Osteoblast (primary cell): ENCODE data around the gene SLAIN2. TPM values are rescaled to one million over a fixed set of nuclear protein-coding genes. Genes with fewer than 3 reads are reported as not detected.

Experiments used
- DNase-seq: peaks from one replicate; pipeline ENCODE4 v3.0.0; 2011; ENCODE audit warnings: low spot score, mixed read lengths; ENCODE audit not compliant: insufficient read length; ENCODE audit errors: missing footprints
- H2AFZ ChIP-seq: 2 replicates; pipeline ENCODE4 v1.6.0; 2011; ENCODE audit warnings: mild to moderate bottlenecking, low read length
- H3K27ac ChIP-seq: 2 replicates; pipeline ENCODE4 v1.5.1; 2011; ENCODE audit warnings: mild to moderate bottlenecking, low read depth, low read length, moderate library complexity
- H3K27me3 ChIP-seq: 2 replicates; pipeline ENCODE4 v1.6.0; 2012; ENCODE audit warnings: mild to moderate bottlenecking, control low read depth, inconsistent platforms, low read length, moderate library complexity; ENCODE audit not compliant: insufficient read depth
- H3K36me3 ChIP-seq: 2 replicates; pipeline ENCODE4 v1.5.1; 2011; ENCODE audit warnings: mild to moderate bottlenecking, low read length, control low read depth, moderate library complexity; ENCODE audit not compliant: insufficient read depth
- H3K4me1 ChIP-seq: 2 replicates; pipeline ENCODE4 v1.5.1; 2011; ENCODE audit warnings: mild to moderate bottlenecking, low read length, control low read depth, moderate library complexity; ENCODE audit not compliant: insufficient read depth
- H3K4me2 ChIP-seq: 2 replicates; pipeline ENCODE4 v1.6.0; 2011; ENCODE audit warnings: mild to moderate bottlenecking, low read length; ENCODE audit not compliant: insufficient read depth
- H3K4me3 ChIP-seq: fragments of 200-600 bp; sonication (generic); 3 replicates; pipeline ENCODE4 v1.5.1; 2012; ENCODE audit warnings: mild to moderate bottlenecking, low read length, inconsistent platforms; ENCODE audit not compliant: insufficient read depth
- H3K79me2 ChIP-seq: 2 replicates; pipeline ENCODE4 v1.6.0; 2012; ENCODE audit warnings: mild to moderate bottlenecking, low read length, control low read depth, inconsistent platforms; ENCODE audit not compliant: insufficient read depth
- H3K9me3 ChIP-seq: 2 replicates; pipeline ENCODE4 v1.5.1; 2011; ENCODE audit warnings: low read depth, low read length, control low read depth
- H4K20me1 ChIP-seq: 2 replicates; pipeline ENCODE4 v1.6.0; 2012; ENCODE audit warnings: mild to moderate bottlenecking, low read length, control low read depth; ENCODE audit not compliant: insufficient read depth
- total RNA-seq: library from RNA; depleted of rRNA; stranded (reverse); fragments of >200 nt; gene quantifications from 2 replicates; pipeline ENCODE4 v1.2.3, GENCODE V29; 2012
- TF ChIP-seq, protein P1 (sequence below): IDR thresholded peaks from 2 replicates; pipeline ENCODE4 v1.5.1; 2011; ENCODE audit warnings: mild to moderate bottlenecking, low read depth, low read length, moderate library complexity; ENCODE audit errors: extremely low read depth

The SLAIN2 gene
- total RNA-seq, 1 donor = 64.1 TPM

DNA sequence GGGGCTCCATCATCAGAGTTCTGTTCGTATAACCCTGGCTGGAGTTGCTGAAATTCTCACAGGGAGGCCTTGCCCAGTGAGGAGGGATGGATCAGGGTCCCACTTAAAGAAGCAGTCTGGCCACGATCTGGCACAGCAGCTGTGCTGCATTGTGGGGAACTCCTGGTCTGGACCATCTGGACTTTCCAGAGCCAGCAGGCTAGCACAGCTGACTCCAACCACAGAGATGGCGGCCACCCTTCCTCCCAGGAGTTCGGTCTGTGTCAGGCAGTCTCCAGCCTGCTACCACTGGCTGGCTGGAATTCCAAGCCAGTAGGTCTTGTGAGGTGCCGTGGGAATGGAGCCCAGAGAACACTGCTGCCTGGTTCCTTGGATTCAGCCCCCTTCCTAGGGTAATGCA, 62.0 kb downstream of the SLAIN2 start:
- TF ChIP-seq, protein P1, sequence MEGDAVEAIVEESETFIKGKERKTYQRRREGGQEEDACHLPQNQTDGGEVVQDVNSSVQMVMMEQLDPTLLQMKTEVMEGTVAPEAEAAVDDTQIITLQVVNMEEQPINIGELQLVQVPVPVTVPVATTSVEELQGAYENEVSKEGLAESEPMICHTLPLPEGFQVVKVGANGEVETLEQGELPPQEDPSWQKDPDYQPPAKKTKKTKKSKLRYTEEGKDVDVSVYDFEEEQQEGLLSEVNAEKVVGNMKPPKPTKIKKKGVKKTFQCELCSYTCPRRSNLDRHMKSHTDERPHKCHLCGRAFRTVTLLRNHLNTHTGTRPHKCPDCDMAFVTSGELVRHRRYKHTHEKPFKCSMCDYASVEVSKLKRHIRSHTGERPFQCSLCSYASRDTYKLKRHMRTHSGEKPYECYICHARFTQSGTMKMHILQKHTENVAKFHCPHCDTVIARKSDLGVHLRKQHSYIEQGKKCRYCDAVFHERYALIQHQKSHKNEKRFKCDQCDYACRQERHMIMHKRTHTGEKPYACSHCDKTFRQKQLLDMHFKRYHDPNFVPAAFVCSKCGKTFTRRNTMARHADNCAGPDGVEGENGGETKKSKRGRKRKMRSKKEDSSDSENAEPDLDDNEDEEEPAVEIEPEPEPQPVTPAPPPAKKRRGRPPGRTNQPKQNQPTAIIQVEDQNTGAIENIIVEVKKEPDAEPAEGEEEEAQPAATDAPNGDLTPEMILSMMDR = no peak
- H3K4me1 ChIP-seq = no peaks in the 10 kb centered on the region
- H2AFZ ChIP-seq = no peak overlapping the region
- peaks cover 21% of the 10 kb centered on the region for H4K20me1 ChIP-seq
- H3K79me2 ChIP-seq = peaks cover 40% of the 10 kb centered on the region
- H3K4me2 ChIP-seq = no peak overlapping the region
- H3K4me3 ChIP-seq = no peak overlapping the region
- H3K27ac ChIP-seq = no peak overlapping the region
- no peak for DNase-seq
- H3K36me3 ChIP-seq = peaks cover 9% of the 10 kb centered on the region
- no peaks in the 10 kb centered on the region for H3K9me3 ChIP-seq
- H3K27me3 ChIP-seq = no peaks in the 10 kb centered on the region

- no peak for DNase-seq
- no peak overlapping the region for H2AFZ ChIP-seq
- TF ChIP-seq, protein P1 = no peak
Measured at GRCh38 chr4:48403779-48404178, 62.5 kb downstream of the SLAIN2 start.

GRCh38 chr4:48405924-48406323, 64.6 kb downstream of the SLAIN2 start:
- Histone ChIP-seq H3K27me3 (no peaks in the 10 kb centered on the region), H3K4me1 (no peaks in the 10 kb centered on the region), H3K4me2 (no peak overlapping the region), H2AFZ (no peak overlapping the region), H3K9me3 (no peaks in the 10 kb centered on the region), H3K27ac (no peak overlapping the region), H4K20me1 (peaks cover 12% of the 10 kb centered on the region), H3K79me2 (peaks cover 27% of the 10 kb centered on the region), H3K36me3 (peaks cover 13% of the 10 kb centered on the region), H3K4me3 (no peak overlapping the region)
- TF ChIP-seq, protein P1 = no peak
- no peak for DNase-seq

More at GRCh38 chr4:48403779-48404178, 62.5 kb downstream of the SLAIN2 start:
- Histone ChIP-seq H3K4me1 (no peaks in the 10 kb centered on the region), H3K4me3 (no peak overlapping the region), H3K36me3 (peaks cover 9% of the 10 kb centered on the region), H3K27ac (no peak overlapping the region), H3K4me2 (no peak overlapping the region), H3K9me3 (no peaks in the 10 kb centered on the region), H4K20me1 (peaks cover 21% of the 10 kb centered on the region), H3K27me3 (no peaks in the 10 kb centered on the region), H3K79me2 (peaks cover 37% of the 10 kb centered on the region)

- Histone ChIP-seq H3K4me2 (no peak overlapping the region), H2AFZ (no peak overlapping the region), H3K27me3 (no peaks in the 10 kb centered on the region), H3K79me2 (peaks cover 17% of the 10 kb centered on the region), H3K27ac (no peak overlapping the region), H4K20me1 (no peaks in the 10 kb centered on the region), H3K9me3 (no peaks in the 10 kb centered on the region), H3K36me3 (peaks cover 5% of the 10 kb centered on the region), H3K4me1 (no peaks in the 10 kb centered on the region), H3K4me3 (no peak overlapping the region)
- TF ChIP-seq, protein P1 = no peak
- DNase-seq = no peak
Measured at GRCh38 chr4:48409203-48409602, 67.9 kb downstream of the SLAIN2 start.
